Measurements from ENCODE around the gene TENT5A. TPM values are rescaled to one million over a fixed set of nuclear protein-coding genes. Genes with fewer than 3 reads are reported as not detected.

Gene TENT5A
- total RNA-seq, 1 donor from 2014 or later: 27.9 TPM

- H3K27ac Mint-ChIP-seq (ENCODE audit: unreplicated experiment): no peak overlapping the region
- no peaks in the 10 kb centered on the region for H3K36me3 Mint-ChIP-seq (ENCODE audit: low read depth)
- H3K4me1 Mint-ChIP-seq (ENCODE audit: low read depth): peaks cover 6% of the 10 kb centered on the region
- TF ChIP-seq CTCF (IDR thresholded peaks at IDR 0.05): no peak
- H3K27me3 Mint-ChIP-seq (ENCODE audit: low read depth): no peaks in the 10 kb centered on the region
- H3K4me3 Mint-ChIP-seq (ENCODE audit: unreplicated experiment): no peak overlapping the region
- no peak for DNase-seq (ENCODE audit: low spot score)
- H3K9me3 Mint-ChIP-seq (ENCODE audit: low read depth): peaks cover 9% of the 10 kb centered on the region
These were observed 43.4 kb upstream of the TENT5A start for GRCh38 chr6:81795890-81796289.

GRCh38 chr6:81793821-81794475, 41.5 kb upstream of the TENT5A start:
- peaks cover 9% of the 10 kb centered on the region for H3K9me3 Mint-ChIP-seq (ENCODE audit: low read depth)

GRCh38 chr6:81792826-81793225, 40.3 kb upstream of the TENT5A start:
- Mint-ChIP-seq H3K4me1 (ENCODE audit: low read depth) (peaks cover 1% of the 10 kb centered on the region), H3K9me3 (ENCODE audit: low read depth) (peaks cover 9% of the 10 kb centered on the region), H3K27me3 (ENCODE audit: low read depth) (no peaks in the 10 kb centered on the region), H3K27ac (ENCODE audit: unreplicated experiment) (no peak overlapping the region), H3K4me3 (ENCODE audit: unreplicated experiment) (no peak overlapping the region), H3K36me3 (ENCODE audit: low read depth) (no peaks in the 10 kb centered on the region)
- no peak for TF ChIP-seq CTCF (IDR thresholded peaks at IDR 0.05)
- no peak for DNase-seq (ENCODE audit: low spot score)

More at GRCh38 chr6:81793821-81794475, 41.5 kb upstream of the TENT5A start:
- H3K27me3 Mint-ChIP-seq (ENCODE audit: low read depth): no peaks in the 10 kb centered on the region
- no peaks in the 10 kb centered on the region for H3K36me3 Mint-ChIP-seq (ENCODE audit: low read depth)
- no peak for TF ChIP-seq CTCF (IDR thresholded peaks at IDR 0.05)
- no peak for DNase-seq (ENCODE audit: low spot score)
- no peak overlapping the region for H3K4me3 Mint-ChIP-seq (ENCODE audit: unreplicated experiment)
- no peak overlapping the region for H3K27ac Mint-ChIP-seq (ENCODE audit: unreplicated experiment)
- H3K4me1 Mint-ChIP-seq (ENCODE audit: low read depth): peaks cover under 1% of the 10 kb centered on the region

- Mint-ChIP-seq H3K27me3 (ENCODE audit: low read depth) (no peaks in the 10 kb centered on the region), H3K27ac (ENCODE audit: unreplicated experiment) (no peak overlapping the region), H3K9me3 (ENCODE audit: low read depth) (peaks cover 9% of the 10 kb centered on the region), H3K36me3 (ENCODE audit: low read depth) (no peaks in the 10 kb centered on the region), H3K4me3 (ENCODE audit: unreplicated experiment) (no peak overlapping the region), H3K4me1 (ENCODE audit: low read depth) (peaks cover 11% of the 10 kb centered on the region)
- no peak for TF ChIP-seq CTCF (IDR thresholded peaks at IDR 0.05)
- no peak for DNase-seq (ENCODE audit: low spot score)
These were observed 39.3 kb upstream of the TENT5A start for GRCh38 chr6:81791756-81792155.

- no peaks in the 10 kb centered on the region for H3K36me3 Mint-ChIP-seq (ENCODE audit: low read depth)
- no peak for TF ChIP-seq CTCF (IDR thresholded peaks at IDR 0.05)
- no peak overlapping the region for H3K4me3 Mint-ChIP-seq (ENCODE audit: unreplicated experiment)
- H3K4me1 Mint-ChIP-seq (ENCODE audit: low read depth): peaks cover 11% of the 10 kb centered on the region
- no peak overlapping the region for H3K27ac Mint-ChIP-seq (ENCODE audit: unreplicated experiment)
- DNase-seq (ENCODE audit: low spot score): no peak
- H3K9me3 Mint-ChIP-seq (ENCODE audit: low read depth): no peaks in the 10 kb centered on the region
- no peaks in the 10 kb centered on the region for H3K27me3 Mint-ChIP-seq (ENCODE audit: low read depth)
These were observed 37.6 kb upstream of the TENT5A start for GRCh38 chr6:81790034-81790433.
